K562 (cell line): Measurements from ENCODE around the gene ORC3.

Source experiments
- NR3C1 ChIP-seq: sonication (generic); formaldehyde crosslinking; IDR thresholded peaks from 2 replicates; pipeline ENCODE4 v1.8.1; 2022; ENCODE audit warnings: missing genetic modification reagents
- POLR2AphosphoS2 ChIP-seq: IDR thresholded peaks from 2 replicates; pipeline ENCODE4 v1.6.1; 2012; ENCODE audit warnings: low read length, improper control_type of control experiment
- TGIF2 ChIP-seq: sonication (generic); formaldehyde crosslinking; IDR thresholded peaks from 2 replicates; pipeline ENCODE4 v1.8.1; 2022; ENCODE audit warnings: mild to moderate bottlenecking, missing genetic modification reagents, moderate library complexity
- TOE1 ChIP-seq, 2 experiments: fragments of 450-650 bp in 1 of 2; sonication (generic) in 1 of 2; formaldehyde crosslinking in 1 of 2; IDR thresholded peaks; 2 replicates each; pipeline versions ENCODE4 v1.7.1 to v1.8.0; 2016 to 2022; ENCODE audit warnings: borderline replicate concordance in 2 of 2, mild to moderate bottlenecking in 2 of 2, antibody characterized with exemption in 1 of 2, inconsistent platforms in 1 of 2, low read depth in 1 of 2, missing genetic modification reagents in 1 of 2, moderate library complexity in 1 of 2
- TF ChIP-seq, protein P1 (sequence below): fragments of 450-650 bp; IDR thresholded peaks from 2 replicates; pipeline ENCODE4 v1.6.1; 2016; ENCODE audit warnings: low read depth

DNA sequence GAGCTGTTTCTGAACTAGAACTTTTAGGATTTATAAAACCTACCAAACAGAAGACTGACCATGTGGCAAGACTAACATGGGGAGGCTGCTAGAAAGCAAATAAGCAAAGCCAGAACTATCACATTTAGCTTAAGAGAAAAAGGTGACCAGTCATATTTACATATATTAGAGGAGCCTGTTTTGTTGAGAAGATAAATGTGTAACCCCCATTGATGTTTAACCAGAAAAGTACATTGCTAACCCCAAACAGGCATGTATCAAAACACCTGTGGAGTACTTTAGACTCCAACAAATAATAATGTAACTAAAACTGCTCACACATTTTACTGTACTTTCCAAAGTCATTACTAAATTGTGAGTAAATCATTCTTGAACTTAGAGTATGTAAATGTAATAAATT lies 77.1 kb downstream of the ORC3 start:
- TF ChIP-seq NR3C1 (no peak), TOE1 (IDR thresholded peaks at IDR 0.05; ENCODE audit: borderline replicate concordance) (no peak), TOE1 (CRISPR knock-in tag; IDR thresholded peaks at IDR 0.05; ENCODE audit: borderline replicate concordance, low read depth) (no peak), POLR2AphosphoS2 (no peak), TGIF2 (CRISPR knock-in tag) (no peak)
- TF ChIP-seq, protein P1, sequence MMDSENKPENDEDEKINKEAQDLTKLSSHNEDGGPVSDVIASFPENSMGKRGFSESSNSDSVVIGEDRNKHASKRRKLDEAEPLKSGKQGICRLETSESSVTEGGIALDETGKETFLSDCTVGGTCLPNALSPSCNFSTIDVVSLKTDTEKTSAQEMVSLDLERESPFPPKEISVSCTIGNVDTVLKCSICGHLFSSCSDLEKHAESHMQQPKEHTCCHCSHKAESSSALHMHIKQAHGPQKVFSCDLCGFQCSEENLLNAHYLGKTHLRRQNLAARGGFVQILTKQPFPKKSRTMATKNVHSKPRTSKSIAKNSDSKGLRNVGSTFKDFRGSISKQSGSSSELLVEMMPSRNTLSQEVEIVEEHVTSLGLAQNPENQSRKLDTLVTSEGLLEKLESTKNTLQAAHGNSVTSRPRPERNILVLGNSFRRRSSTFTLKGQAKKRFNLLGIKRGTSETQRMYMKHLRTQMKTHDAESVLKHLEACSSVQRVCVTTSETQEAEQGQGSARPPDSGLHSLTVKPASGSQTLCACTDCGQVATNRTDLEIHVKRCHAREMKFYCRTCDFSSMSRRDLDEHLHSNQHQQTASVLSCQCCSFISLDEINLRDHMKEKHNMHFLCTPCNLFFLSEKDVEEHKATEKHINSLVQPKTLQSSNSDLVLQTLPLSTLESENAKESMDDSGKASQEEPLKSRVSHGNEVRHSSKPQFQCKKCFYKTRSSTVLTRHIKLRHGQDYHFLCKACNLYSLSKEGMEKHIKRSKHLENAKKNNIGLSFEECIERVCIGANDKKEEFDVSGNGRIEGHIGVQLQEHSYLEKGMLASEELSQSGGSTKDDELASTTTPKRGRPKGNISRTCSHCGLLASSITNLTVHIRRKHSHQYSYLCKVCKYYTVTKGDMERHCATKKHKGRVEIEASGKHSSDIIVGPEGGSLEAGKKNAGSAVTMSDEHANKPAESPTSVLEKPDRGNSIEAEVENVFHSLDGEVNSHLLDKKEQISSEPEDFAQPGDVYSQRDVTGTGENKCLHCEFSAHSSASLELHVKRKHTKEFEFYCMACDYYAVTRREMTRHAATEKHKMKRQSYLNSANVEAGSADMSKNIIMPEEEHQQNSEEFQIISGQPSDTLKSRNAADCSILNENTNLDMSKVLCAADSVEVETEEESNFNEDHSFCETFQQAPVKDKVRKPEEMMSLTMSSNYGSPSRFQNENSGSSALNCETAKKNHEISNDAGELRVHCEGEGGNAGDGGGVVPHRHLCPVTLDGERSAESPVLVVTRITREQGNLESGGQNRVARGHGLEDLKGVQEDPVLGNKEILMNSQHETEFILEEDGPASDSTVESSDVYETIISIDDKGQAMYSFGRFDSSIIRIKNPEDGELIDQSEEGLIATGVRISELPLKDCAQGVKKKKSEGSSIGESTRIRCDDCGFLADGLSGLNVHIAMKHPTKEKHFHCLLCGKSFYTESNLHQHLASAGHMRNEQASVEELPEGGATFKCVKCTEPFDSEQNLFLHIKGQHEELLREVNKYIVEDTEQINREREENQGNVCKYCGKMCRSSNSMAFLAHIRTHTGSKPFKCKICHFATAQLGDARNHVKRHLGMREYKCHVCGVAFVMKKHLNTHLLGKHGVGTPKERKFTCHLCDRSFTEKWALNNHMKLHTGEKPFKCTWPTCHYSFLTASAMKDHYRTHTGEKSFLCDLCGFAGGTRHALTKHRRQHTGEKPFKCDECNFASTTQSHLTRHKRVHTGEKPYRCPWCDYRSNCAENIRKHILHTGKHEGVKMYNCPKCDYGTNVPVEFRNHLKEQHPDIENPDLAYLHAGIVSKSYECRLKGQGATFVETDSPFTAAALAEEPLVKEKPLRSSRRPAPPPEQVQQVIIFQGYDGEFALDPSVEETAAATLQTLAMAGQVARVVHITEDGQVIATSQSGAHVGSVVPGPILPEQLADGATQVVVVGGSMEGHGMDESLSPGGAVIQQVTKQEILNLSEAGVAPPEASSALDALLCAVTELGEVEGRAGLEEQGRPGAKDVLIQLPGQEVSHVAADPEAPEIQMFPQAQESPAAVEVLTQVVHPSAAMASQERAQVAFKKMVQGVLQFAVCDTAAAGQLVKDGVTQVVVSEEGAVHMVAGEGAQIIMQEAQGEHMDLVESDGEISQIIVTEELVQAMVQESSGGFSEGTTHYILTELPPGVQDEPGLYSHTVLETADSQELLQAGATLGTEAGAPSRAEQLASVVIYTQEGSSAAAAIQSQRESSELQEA: no peak
